Amygdala (tissue), 56 donors: ENCODE measurements around the gene FLVCR2.
"Not testable (repeated sequence)": the region's sequence is repeated elsewhere in the genome, so short reads cannot be mapped to it uniquely, and the experiment has no call there.

Source experiments
- DNase-seq, 56 donors: peaks; one replicate each; lab custom pipeline; 2025; lab: John Stamatoyannopoulos, UW

The FLVCR2 gene

GRCh38 chr14:75657331-75657730 lies 78.9 kb downstream of the FLVCR2 start:
- DNase-seq, result no peak

DNA sequence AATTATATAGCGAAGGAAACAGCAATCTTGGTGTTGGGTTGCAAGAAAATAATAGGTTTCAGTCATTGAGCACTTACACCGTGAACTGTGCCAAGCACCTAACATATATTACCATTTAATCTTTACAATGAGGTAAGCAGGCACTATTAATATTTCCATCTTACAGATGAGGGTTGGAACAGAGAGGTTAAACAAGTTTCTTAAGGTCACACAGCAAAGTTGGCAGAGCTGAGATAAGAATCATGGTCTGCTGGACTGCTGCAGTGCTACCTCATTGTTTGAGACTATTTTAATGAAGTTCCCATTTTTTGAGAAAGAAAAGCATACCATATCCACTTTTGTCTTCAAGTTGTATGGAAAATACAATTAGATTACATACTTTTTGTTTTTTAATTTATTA lies 80.5 kb downstream of the FLVCR2 start:
- DNase-seq, result no peak

GRCh38 chr14:75660238-75660629 lies 81.8 kb downstream of the FLVCR2 start:
- no peak for DNase-seq

GRCh38 chr14:75660630-75661498 lies 82.4 kb downstream of the FLVCR2 start, which contains the start of the genes ERG28 and TTLL5:
Gene ERG28, minus strand, starts transcription at chr14:75660876. Its CDS starts 3,374 bp downstream, at chr14:75657502.
Gene TTLL5, plus strand, starts transcription at chr14:75661246. Its CDS starts 1,904 bp downstream, at chr14:75663150.
- DNase-seq, result peak; percentile 49 to 99 (median 97)

DNA sequence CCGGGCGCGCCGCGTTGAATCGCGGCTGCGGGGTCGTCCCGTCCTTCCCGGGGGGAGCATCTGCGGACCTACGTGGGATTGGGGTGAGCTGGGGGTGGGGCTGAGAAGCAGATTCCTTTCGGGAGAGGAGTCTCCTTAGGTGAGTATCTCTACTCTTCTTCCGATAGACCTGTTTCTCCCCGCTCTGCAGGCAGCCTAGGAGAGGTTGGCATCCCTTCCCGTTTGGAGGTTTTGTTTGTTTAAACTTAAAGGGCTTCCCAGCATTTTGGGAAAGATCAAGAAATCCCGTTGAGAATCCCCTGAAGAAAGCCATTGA lies 83.0 kb downstream of the FLVCR2 start:
- no peak for DNase-seq

DNA sequence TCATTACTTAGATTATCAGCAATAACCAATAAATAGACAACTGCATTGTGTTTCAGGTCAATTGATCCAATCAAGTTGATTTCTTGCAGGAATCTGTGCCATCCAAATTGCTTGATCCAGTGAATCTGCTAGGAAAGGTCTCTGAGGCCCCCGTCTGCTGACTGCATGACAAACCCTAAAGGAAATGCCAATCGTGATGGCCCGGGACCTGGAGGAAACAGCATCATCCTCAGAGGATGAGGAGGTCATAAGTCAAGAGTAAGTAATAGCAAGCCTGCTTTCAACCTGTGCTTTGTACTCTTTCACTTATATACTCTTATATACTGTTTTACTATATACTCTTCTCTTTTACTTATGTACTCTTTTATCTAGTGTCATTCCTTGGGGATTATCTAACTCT lies 84.5 kb downstream of the FLVCR2 start:
- DNase-seq, result no peak

GRCh38 chr14:75667099-75667765 lies 88.8 kb downstream of the FLVCR2 start:
- peak in 5 of 56 donors; percentile 6 to 25 (median 18) for DNase-seq

DNA sequence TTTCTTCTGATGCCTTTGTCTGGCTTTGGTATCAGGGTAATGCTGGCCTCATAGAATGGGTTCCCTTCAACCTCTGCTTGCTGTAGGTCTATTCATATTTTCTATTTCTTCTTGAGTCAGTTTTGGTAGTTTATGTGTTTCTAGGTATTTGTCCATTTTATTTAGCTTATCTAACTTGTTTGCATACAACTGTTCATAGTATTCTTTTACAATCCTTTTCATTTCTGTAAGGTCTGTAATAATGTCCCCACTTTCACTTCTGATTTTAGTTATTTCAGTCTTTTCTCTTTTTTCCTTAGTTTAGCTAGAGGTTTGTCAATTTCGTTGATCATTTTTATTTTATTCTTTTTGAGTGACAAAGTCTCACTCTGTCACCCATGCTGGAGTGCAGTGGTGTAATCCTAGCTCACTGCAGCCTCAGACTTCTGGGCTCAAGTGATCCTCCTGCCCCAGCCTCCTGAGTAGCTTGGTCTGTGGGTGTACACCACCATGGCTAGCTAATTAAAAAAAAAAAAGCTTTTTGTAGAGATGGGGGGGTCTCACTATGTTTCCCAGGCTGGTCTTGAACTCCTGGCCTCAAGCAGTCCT lies 94.3 kb downstream of the FLVCR2 start:
- DNase-seq, result no peak

- no peak for DNase-seq
These were observed 95.1 kb downstream of the FLVCR2 start for GRCh38 chr14:75673345-75674035.

GRCh38 chr14:75675265-75675960 lies 97.0 kb downstream of the FLVCR2 start:
- no peak for DNase-seq

GRCh38 chr14:75685910-75686309 lies 107.5 kb downstream of the FLVCR2 start:
- no peak for DNase-seq

DNA sequence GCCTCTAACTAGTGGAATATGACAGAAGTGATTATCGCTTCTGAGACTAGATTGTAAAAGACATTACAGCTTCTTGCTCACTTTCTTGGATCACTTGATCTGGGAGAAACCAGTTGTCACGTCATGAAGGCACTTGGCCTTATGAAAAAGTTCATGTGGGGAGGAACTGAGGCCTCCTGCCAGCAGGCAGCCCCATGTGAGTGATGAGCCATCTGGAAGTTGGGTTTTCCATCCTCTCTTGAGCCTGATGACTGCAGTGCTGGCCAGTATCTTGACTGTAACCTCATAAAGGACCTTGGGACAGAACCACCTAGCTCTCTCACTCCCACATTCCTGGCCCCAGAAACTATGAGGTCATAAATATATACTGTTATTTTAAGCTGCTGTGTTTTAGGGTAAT lies 110.6 kb downstream of the FLVCR2 start:
- DNase-seq, result no peak

- no peak for DNase-seq
These were observed 111.6 kb downstream of the FLVCR2 start for GRCh38 chr14:75690010-75690409.

DNA sequence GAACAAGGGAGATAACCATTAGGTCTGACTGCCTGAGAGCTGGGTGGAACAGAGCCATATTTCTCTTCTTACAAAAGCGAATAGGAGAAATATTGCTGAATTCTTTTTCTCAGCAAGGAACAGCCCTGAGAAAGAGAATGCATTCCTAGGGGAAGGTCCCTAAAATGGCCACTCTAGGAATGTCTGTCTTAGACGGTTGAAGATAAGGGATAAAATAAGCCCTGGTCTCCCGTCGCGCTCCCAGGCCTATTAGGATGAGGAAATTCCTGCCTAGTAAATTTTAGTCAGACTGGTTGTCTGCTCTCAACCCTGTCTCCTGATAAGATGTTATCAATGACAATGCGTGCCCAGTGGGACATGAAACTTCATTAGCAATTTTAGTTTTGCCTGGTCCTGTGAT lies 116.6 kb downstream of the FLVCR2 start:
- DNase-seq, result not testable (repeated sequence)

DNA sequence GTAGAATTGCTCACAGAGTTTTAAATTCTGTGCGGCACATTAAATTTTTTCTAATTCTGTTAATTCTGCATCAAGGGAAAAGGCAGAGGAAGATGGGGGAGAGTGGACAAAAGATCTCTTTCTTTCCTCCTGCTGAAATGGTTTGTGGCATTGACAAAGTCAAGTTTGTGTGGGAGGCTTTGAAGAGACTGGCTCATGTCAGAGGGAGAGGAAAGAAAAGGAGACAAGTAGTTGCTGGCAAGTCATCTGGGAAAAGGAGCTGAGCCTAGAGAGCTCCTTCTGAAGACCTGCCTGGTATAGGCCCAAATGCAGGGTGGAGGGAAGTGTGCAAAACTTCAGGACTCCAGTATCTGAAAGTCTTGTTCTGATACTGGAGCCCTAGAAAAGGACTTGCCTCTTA lies 119.0 kb downstream of the FLVCR2 start:
- DNase-seq, result peak in 5 of 56 donors; percentile 4 to 10 (median 6)
